Measurements from ENCODE around the gene ASXL1.

DNA sequence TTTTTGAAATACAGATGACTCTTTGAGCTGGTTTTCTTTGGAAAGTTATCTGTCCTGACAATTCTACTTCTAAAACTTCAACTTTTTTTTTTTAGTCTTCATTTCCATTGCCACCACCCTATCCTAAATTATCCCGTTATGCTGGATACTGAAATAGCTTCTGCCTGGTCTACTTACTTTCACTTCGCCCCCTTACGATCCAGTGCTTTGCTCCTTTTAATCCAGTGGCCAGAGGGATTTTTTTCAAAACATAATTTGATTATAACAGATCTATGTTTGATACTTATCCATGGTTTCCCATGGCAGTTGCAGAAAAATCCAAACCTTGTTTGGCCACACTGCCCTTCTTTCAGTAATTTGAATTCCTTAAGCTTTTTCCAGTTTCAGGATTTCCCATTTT, 27.4 kb downstream of the ASXL1 start:
- TF ChIP-seq POLR2A (IDR thresholded peaks at IDR 0.05) (no peak), EP300 (IDR thresholded peaks at IDR 0.05) (no peak)
- TF ChIP-seq, protein P1, sequence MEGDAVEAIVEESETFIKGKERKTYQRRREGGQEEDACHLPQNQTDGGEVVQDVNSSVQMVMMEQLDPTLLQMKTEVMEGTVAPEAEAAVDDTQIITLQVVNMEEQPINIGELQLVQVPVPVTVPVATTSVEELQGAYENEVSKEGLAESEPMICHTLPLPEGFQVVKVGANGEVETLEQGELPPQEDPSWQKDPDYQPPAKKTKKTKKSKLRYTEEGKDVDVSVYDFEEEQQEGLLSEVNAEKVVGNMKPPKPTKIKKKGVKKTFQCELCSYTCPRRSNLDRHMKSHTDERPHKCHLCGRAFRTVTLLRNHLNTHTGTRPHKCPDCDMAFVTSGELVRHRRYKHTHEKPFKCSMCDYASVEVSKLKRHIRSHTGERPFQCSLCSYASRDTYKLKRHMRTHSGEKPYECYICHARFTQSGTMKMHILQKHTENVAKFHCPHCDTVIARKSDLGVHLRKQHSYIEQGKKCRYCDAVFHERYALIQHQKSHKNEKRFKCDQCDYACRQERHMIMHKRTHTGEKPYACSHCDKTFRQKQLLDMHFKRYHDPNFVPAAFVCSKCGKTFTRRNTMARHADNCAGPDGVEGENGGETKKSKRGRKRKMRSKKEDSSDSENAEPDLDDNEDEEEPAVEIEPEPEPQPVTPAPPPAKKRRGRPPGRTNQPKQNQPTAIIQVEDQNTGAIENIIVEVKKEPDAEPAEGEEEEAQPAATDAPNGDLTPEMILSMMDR (IDR thresholded peaks at IDR 0.05), result no peak

Measured in ovary (tissue), 3 donors.